Epidermal melanocyte (primary cell): ENCODE data around the gene KRT2.
"Not testable (repeated sequence)": the region's sequence is repeated elsewhere in the genome, so short reads cannot be mapped to it uniquely, and the experiment has no call there.

Experiments
- DNase-seq: peaks from one replicate; pipeline ENCODE4 v3.0.0; 2011; ENCODE audit warnings: low spot score; ENCODE audit not compliant: insufficient read length

Gene KRT2

DNA sequence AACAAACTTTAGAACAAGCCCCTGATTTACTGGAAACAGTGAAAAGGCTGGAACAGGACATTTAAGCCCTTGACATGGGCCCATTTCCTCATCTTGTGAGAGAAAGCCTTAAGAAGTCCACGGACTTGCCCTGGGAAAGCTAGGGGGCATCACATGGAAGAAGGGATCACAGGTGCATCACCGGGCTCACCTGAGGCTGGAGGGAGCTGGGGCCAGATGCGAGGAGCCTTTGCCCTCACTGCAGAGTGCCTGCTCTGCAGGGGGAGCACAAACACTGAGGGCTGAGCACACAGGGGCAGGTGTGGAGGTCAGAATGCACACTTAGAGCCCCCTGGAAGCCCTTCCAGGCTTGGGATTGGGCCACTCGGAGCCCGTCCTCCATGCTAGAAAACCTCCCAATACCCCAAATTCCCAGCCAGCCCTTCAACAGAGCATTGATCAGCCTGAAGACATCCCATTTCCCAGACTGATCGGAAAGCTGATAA is 33.4 kb upstream of the KRT2 start:
- no peak for DNase-seq

DNA sequence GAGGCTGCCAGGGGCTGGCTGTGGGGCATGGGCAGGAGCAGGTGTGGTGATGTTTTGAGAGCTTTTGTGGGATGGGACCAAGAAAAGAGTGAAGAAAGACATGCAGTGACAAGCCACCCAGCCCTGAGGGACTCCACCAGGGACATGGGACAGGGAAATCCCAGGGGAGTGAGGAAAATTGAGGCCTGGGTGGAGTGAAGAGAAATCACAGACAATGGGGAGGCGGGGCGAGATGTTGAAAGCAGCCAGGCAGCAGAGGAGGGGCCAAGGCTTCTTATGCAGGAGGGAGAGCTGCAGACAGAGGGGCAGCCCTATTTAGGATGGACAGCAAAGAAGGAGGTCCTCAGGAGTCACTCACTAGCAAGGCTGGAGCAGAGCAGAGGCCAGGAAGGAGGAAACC is 32.4 kb upstream of the KRT2 start:
- DNase-seq: no peak

DNA sequence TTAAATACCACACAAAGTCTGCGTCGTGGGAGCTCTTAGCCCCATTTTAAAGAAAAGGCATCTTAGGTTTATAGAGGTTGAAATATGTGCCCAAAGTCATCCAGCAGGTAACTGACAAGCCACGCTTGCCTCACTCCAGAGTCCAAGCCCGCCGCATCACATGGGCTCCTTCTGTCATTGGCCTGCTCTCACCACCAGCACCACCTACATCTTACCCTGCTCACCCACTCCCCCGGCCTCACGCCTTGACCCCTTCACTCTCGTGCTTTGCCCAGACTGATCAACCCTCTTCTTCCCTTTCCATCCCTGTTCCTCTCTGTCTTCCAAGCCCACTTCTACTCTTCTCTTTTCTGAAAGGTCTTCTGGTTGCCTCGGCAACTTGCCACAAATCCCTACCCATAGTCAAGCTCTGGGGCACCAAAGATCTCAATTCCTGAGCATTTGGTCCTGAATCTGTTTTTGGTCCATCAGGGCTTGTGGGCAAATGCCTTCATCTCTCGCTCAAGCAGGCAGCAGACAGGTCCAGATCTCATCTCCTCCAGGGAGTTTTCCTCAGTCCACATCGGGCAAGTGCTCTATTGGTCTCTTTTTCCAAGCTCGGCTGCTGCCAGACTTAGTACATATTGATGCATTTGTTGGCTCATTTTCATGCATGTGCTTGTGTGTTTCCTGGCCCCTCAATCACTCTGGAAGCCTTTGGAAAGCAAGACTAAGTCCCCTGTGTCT is 31.7 kb upstream of the KRT2 start:
- no peak for DNase-seq

DNA sequence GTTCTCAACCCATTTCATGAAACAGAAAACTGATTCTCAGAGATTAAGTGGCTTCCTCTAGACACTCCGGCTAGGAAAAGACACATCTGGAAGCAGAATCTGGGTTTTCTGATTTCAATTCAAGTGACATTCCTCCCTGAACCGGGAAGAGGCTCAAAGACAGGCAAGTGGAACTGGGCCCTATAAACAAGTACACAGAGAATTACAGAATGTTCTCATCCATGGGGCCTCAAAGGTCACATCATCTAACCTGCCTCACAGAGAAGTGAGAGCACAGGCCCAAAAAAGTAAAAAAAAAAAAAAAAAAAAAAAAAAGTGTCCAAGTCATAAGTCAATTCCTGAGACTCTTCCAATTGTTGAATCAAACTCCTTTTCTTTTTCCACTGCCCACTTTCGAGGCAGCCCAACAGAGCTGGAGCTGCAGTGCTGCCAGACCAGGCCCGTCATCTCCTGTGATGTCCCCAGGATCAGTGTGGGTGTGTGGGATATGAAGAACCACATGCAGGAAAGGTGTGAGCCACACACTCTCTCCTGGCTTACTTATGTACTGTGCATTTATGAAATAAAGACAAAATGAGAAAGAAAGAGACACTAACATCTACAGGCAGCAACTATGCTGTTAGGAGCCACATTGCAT is 31.0 kb upstream of the KRT2 start:
- no peak for DNase-seq

DNA sequence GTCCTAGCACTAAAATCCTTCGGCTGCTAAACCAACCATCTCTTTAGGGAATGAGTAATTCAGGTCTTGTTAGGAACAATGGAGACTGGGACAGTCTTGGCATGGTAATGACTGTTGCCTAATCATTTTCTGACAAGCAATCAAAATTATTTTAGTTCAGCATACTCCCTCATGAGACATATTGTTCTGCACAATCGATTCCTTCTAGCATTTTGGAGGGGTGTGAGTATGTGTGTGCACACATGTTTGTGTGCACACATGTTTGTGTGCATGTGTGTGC is 30.3 kb upstream of the KRT2 start:
- DNase-seq: no peak

DNA sequence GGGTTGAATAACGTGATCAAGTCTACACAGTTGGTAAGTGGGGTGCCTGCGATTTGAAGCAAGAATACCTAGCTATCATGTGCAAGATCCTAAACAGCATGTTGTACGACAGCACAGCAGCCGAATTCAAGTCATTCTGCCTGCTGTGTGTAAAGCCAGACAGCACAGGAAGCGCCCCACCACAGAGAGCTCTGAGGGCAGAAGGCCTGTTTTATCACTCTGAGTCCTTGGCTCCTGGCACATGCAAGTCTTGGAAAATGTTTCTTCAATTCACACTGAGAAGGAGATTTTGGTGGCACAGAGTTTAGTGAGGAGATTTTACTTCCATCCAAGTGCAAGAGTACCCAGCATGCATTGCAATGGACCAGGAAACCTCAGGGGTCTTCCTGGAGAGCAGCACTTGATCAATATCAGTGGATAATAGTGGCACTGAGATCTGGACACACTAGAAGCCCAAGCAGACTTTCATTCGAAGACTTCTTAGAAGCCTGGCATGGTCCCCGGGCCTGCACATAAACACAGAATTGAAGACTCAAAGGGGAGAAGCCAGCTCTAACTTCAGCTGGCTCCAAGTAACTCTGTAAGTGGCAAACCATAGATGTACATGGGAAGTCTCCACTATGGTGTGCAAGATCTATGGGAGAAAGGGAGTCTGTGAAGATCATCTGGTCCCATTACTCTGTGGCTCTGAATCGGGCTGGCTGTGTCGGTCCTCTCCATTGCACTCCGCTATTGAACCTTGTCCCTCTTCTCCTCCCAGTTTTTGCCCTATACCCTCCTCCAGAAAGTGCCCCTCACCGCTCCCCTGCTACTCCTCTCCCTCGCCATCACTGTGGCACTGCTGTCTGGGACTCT is 29.7 kb upstream of the KRT2 start:
- DNase-seq: no peak

DNA sequence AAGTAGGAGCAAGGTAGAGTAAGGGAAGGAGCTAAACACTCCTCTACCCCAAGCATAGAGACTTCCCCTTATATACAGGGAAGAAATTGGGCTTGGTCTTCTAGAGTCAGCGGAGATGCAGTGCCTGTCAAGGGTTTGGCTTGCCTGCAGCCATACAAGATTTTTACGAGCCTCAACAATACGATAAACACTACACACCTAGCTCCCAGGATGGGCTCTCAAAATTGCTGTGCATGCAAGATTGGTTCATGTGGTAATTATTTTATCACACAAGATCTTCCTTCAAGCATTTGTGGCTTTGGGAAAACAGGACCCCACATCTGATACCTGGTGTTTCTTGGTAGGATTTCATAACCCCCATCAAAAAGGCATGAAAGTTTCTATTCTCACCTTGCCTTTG is 28.4 kb upstream of the KRT2 start, which contains the start of gene KRT1:
Gene KRT1 (minus strand): TSS at position 45 of the 400 bp plus-strand sequence. CDS start 59 bp downstream, outside the sequence.
- DNase-seq: no peak

DNA sequence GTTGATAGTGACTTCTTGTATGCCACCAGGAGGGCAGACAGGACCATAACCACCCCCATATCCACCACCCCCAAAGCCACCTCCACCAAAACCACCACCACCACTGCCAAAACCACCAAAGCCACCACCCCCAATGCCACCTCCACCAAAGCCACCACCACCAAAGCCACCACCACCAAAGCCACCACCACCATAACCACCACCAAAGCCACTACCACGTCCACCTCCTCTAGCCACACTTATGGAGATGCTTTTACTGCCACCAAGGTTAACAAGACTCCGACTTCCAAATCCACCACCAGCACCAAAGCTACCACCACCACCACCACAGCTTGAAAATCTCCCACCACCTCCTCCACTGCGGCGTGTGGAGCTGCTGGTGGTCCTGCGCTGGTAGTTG is 27.9 kb upstream of the KRT2 start:
- no peak for DNase-seq

DNA sequence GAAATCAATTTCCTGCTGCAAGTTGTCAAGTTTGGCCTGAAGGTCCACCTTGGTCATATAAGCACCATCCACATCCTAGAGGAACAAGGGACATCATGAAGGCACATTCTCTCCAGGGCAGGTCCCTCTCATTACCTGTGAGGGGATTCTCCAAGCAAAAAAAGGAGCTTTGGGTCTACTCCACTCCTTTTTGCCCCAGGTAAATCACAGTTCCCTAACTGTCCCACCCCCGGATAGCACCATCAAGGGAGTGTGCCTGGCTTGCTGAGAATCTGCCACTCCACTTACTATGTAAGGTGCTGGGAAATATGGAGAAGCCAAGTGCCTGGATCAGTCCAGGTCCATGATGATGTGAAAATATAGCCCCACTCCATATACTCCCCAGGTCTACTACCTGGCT is 25.7 kb upstream of the KRT2 start:
- no peak for DNase-seq

DNA sequence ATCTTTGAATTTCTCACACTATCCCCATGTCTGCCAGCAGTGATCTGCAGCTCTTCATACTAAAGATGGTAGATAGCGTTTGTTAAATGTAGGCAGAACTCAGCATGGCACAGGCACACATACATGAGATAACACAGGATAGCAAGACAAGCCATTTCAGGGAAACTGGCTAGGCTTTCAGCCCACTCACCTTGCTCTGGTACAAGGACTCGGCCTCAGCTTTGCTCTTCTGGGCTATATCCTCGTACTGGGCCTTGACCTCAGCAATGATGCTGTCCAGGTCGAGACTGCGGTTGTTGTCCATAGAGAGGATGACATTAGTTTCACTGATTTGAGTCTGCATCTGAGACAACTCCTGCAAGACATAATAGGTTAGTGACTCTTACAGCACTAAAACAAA is 25.1 kb upstream of the KRT2 start:
- no peak for DNase-seq

DNA sequence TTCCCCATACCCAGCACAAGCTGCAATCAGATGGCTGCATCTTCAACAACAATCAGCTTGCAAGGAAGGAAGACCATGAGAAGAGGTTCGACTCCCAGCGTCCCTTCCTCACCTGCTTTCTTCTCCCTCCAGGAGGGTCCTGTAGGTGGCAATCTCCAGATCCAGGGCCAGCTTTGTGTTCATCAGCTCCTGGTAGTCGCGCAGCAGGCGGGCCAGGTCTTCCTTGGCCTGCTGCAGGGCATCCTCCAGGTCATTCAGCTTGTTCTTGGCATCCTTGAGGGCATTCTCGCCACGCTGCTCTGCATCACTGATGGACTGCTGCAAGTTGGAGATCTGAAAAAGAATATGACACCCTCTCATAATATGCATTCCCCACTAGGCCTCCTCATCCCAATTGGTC is 24.2 kb upstream of the KRT2 start:
- no peak for DNase-seq

DNA sequence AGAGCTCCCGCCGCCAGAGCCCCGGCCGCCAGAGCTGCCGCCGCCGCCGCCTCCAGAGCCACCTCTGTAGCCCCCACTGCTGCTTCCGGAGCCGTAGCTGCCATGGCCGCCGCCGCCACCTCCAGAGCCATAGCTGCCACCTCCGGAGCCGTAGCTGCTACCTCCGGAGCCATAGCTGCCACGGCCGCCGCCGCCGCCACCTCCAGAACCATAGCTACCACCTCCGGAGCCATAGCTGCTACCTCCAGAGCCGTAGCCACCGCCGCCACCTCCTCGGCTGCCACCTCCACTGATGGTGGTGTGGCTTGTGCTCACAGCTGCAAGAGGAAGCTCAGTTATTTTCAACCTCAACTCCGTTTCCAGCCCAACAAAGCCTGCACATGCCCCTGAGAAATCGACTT is 23.3 kb upstream of the KRT2 start:
- DNase-seq: no peak

DNA sequence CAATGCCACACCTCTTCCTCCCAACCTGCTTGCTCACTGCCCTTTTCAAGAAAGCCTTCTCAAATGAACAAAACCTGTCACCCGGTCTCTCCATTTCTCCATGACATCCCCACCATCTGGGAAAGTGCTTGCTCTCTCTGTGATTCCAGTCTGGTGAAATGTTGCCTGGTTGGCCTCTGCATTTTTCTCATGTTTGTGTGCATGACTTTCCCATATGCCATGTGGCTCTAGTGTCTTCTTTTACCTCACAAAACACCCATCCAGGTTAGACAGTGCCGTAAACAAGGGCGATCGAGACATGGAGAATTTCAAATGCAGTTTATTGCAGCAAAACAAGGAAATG is 22.4 kb upstream of the KRT2 start:
- DNase-seq: no peak

DNA sequence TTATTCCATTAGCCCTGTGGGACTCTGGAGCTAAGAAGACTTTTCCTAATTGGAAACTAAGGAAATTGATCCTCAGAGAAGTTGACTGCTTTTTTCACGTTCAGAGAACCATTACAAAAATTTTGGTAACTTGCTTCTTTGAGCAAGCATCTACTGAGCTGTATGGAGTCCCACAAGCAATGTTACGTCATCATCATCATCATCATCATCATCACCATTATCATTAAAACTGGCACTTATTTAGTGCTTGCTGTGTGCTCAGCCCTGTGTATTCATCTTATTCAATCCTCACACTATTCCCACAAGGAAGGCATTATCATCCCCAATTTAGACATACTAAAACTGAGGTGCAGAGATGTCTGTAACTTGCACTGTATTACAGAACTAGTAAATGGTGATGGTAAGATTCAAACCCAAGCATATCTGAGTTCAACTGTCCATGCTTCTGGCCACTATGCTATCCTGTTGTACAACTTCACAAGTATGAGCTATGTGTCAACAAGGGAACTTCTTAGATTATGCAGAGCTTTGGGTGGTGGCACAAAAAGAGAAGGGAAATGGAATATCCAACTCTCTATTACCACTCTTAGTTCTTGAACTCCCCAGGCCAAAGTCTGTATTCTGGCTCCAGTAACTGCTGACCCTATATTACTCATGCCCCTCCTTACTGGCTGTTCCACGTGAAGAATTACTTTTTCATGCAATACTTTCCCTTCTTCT is 21.9 kb upstream of the KRT2 start:
- DNase-seq: no peak

DNA sequence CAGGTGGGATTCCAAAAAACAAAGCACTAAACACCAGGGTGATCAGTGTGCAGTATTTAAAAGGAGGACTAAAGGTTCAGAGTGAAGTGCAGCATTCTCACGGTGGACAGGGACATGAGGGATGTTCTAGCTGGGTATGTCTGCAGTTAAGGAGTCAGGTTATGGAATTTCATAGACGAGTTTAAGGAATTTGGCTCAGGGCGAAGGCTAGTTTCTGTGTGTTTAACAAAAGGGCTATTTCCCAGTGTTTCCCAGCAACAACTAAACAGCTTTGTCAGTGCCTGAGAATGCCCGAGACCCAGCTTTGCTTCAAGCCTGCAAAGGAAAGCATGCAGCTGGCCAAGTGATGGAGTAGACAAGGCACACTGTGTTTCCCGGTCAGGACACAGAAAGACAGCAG is 21.2 kb upstream of the KRT2 start:
- no peak for DNase-seq

DNA sequence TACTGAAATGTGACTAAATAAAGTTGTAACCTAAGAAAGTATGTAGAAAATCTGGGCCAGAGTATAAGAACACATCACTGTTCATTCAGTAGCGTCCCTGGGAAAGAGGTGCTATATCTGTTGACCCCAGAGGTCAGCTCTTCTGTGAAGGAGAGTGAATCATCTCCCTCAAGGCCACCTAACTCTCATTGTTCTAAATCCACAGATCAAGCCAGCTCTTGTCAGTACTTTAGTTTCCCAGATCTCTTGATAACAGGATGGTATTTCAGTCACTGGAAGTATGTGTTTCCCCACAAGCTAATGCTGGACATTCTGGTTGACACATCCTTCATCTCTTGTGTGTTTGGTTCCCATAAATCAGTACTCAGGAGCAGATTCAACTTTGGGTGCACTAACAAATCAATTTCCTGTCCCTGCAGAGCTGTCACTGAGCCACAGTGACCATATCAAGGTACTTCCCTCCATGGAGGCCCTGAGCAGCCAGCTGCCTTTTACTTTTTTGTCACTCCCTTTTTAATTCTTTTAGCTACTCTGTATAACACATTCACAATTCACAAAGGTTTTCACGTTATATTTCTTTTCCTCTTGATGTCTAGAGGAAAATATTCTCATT is 20.4 kb upstream of the KRT2 start:
- DNase-seq: no peak

DNA sequence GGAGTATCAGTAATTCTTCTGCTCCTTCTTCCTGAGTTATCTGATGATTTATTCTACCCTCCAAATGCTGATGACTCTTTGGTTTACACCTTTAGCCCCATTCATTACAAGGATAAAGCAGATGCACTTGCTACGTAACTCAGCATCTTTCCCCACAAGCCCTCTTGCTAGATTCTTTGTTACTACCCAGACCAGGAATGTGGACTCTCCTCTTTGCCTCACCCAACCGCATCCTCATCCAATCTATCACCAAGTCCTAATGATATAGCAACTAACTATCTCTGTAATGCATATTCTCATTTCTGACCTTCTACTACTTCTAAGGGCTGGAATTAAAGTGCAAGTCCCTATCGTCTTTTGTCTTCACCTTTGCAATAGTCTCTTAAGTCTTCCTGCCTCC is 18.9 kb upstream of the KRT2 start:
- no peak for DNase-seq

DNA sequence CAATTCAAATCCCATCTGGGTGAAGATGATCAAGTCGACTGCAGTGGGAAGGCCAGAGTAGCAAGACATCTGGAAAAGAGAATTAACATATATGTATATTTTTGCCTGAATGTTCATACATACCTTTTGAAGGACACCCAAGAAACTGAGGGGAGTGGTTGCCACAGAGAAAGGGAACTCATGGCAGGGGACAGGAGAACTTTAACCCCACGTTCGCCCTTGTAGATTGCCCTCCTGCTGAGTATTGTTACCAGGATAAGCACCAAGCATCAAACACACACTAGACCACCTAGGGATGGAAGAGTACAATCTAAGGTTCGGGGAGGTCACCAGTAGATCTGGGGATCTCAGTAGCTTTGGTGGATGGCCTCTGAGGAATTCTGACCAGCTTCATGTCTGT is 18.5 kb upstream of the KRT2 start:
- no peak for DNase-seq

DNA sequence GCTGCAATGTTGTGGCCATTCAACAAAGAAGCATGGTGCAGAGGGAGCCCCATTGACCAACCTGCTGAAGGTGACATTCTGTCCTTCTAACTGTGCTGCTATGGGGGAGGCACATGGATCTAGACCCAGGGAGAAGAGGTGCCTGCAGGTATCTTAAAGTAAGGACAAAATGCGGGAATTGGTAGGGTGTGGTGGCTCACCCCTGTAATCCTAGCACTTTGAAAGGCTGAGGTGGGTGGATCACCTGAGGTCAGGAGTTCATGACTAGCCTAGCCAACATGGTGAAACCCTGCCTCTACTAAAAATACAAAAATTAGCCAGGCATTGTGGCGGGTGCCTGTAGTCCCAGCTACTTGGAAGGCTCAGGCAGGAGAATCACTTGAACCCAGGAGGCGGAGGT is 17.9 kb upstream of the KRT2 start:
- not testable (repeated sequence) for DNase-seq

DNA sequence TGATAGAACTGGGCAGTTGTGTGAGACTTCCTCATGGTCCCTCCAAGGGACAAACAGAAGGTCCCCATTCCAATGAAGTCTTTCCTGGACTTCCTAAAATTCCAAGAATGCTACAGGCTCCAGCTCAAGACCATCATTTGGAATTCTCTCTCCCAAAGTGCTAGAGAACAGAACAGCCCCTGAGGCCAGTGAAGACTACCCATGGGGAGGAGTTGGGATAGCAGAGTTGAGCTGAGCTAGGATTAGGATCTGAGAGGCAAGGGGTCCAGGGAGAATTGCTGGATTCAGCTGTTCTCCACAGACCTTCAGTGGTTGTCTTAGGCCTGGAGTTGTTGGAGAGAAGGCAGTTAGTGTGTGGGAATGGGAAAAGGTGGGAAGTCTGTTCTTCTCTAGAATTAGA is 17.4 kb upstream of the KRT2 start:
- no peak for DNase-seq

DNA sequence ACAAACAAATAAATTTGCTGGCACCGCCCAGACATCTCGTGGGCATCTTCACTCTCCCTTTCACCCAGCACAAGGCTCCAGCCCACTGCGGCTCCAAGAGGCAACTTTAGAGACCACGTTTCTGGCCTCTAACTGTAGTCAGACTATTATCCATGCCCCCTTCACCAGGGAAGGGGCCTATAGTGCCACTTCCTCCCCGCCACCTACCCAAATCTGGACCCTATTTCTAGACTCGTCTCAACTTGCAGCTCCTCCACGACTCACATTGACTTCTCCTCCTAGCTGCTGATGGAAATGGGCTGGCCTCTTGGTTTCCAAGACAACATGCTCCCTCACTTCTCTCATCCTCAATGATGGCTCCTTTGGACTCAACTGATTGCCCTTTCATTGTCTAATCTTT is 15.9 kb upstream of the KRT2 start:
- no peak for DNase-seq

DNA sequence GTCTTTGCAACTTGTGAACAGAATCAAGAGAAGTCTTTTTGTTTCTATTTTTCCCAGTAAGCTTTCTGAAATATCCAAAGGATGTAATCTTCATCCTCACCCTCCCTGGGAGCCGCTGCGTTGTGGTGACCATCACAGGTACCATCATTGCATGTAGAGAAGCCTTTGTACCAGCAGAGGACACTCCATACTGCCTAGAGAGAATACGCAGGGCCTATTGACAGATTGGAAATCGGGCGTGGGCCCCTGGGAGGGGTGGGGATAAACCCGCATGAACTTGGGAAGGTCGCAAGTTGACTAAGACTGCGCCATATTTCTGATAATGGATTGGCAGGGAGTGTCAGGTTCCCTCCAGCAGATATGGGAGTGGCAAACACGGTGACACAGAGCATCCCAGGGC is 15.5 kb upstream of the KRT2 start:
- no peak for DNase-seq
